SK-N-SH (cell line): Measurements from ENCODE around the gene SYNJ1.

ENCODE experiments used
- CTCF ChIP-seq: fragments of 200-600 bp; sonication (generic); IDR thresholded peaks from 2 replicates; pipeline ENCODE4 v1.6.1; 2017; ENCODE audit warnings: antibody characterized with exemption, mild to moderate bottlenecking, moderate library complexity
- EP300 ChIP-seq, 2 experiments: IDR thresholded peaks; 2 replicates each; pipeline versions ENCODE4 v1.4.0 to v1.6.1; 2012; ENCODE audit warnings: borderline replicate concordance in 1 of 2, low read depth in 1 of 2, low read length in 1 of 2
- FOXJ3 ChIP-seq: sonication (generic); formaldehyde crosslinking; IDR thresholded peaks from 2 replicates; pipeline ENCODE4 v1.5.1; 2020; ENCODE audit warnings: mild to moderate bottlenecking, missing genetic modification reagents
- MAX ChIP-seq: IDR thresholded peaks from 2 replicates; pipeline ENCODE4 v1.4.0; 2012; ENCODE audit warnings: low read depth
- REST ChIP-seq: IDR thresholded peaks from 2 replicates; pipeline ENCODE4 v1.6.1; 2012; ENCODE audit warnings: mild to moderate bottlenecking, low read depth, low read length, moderate library complexity
- TAF1 ChIP-seq: IDR thresholded peaks from 2 replicates; pipeline ENCODE4 v1.6.1; 2012; ENCODE audit warnings: low read depth, mild to moderate bottlenecking, low read length, moderate library complexity, borderline replicate concordance
- TCF12 ChIP-seq: IDR thresholded peaks from 2 replicates; pipeline ENCODE4 v1.4.0; 2012
- USF2 ChIP-seq: fragments of 150-350 bp; IDR thresholded peaks from 2 replicates; pipeline ENCODE4 v1.6.1; 2017; ENCODE audit warnings: antibody characterized with exemption, low read length, low read depth, borderline replicate concordance
- TF ChIP-seq, protein P1 (sequence below): IDR thresholded peaks from 2 replicates; pipeline ENCODE4 v1.4.0; 2012; ENCODE audit warnings: low read depth, borderline replicate concordance

DNA sequence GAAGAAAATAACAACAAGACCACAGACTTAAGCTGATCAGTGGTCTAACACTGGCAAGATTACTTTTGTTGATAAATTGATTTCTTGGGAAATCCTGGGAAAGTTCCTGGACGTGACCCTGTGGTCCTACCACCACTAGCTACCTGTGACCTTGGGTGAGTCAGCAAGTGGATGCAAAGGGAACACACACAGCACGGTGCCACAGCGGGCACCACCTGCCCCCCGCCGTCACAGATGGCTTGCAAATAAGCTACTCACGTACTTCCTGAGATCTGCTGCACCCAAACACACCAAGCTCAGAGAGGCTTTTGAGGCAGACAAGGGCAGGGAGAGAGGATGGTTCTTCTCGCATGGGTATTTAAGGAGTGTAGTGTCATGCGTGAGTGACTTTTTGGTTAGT, 128.3 kb downstream of the SYNJ1 start:
- TF ChIP-seq TCF12 = no peak
- TF ChIP-seq, protein P1, sequence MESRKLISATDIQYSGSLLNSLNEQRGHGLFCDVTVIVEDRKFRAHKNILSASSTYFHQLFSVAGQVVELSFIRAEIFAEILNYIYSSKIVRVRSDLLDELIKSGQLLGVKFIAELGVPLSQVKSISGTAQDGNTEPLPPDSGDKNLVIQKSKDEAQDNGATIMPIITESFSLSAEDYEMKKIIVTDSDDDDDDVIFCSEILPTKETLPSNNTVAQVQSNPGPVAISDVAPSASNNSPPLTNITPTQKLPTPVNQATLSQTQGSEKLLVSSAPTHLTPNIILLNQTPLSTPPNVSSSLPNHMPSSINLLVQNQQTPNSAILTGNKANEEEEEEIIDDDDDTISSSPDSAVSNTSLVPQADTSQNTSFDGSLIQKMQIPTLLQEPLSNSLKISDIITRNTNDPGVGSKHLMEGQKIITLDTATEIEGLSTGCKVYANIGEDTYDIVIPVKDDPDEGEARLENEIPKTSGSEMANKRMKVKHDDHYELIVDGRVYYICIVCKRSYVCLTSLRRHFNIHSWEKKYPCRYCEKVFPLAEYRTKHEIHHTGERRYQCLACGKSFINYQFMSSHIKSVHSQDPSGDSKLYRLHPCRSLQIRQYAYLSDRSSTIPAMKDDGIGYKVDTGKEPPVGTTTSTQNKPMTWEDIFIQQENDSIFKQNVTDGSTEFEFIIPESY = no peak
- no peak for TF ChIP-seq REST
- TF ChIP-seq EP300 (IDR thresholded peaks at IDR 0.05; ENCODE audit: borderline replicate concordance in 1 of 2, low read depth in 1 of 2, low read length in 1 of 2) = no peak
- no peak for TF ChIP-seq MAX
- TF ChIP-seq TAF1 = no peak
- no peak for TF ChIP-seq USF2
- no peak for TF ChIP-seq FOXJ3 (CRISPR knock-in tag)
- TF ChIP-seq CTCF = no peak
